WTC11 (cell line): ENCODE results near the gene KRT6B. TPM values are rescaled to one million over a fixed set of nuclear protein-coding genes. Genes with fewer than 3 reads are reported as not detected.

ENCODE experiments used
- ATAC-seq: fragments of 200-7000 bp; cut with Tn5 transposase; 2 replicates; pipeline ENCODE4 v1.10.0; 2021; ENCODE audit warnings: mild to moderate bottlenecking, moderate library complexity
- CTCF ChIA-PET: fragments of 300-600 bp; sonication (Branson Sonifier 250); formaldehyde crosslinking; loops from one replicate; lab custom pipeline; 2021; ENCODE audit warnings: antibody characterized with exemption; lab: Charles Lee
- POLR2A ChIA-PET: fragments of 350-600 bp; sonication (Branson Sonifier 250); formaldehyde crosslinking; loops from one replicate; lab custom pipeline; 2021; ENCODE audit warnings: antibody characterized with exemption; lab: Charles Lee
- DNase-seq: peaks from one replicate; pipeline ENCODE4 v3.0.0; 2021; ENCODE audit warnings: low spot score
- H3K27ac Mint-ChIP-seq: 2 replicates; pipeline ENCODE4 v1.8.0; 2021; ENCODE audit warnings: mixed read lengths
- H3K27me3 Mint-ChIP-seq: 2 replicates; pipeline ENCODE4 v1.8.0; 2021; ENCODE audit warnings: low read depth, mild to moderate bottlenecking, moderate library complexity, mixed read lengths
- H3K36me3 Mint-ChIP-seq: 2 replicates; pipeline ENCODE4 v1.8.0; 2021; ENCODE audit warnings: mixed read lengths
- H3K4me1 Mint-ChIP-seq: 2 replicates; pipeline ENCODE4 v1.8.0; 2022; ENCODE audit warnings: mixed read lengths
- H3K4me3 Mint-ChIP-seq: 2 replicates; pipeline ENCODE4 v1.8.0; 2021; ENCODE audit warnings: mild to moderate bottlenecking, moderate library complexity, mixed read lengths
- H3K9me3 Mint-ChIP-seq: 2 replicates; pipeline ENCODE4 v1.8.0; 2021; ENCODE audit warnings: mixed read lengths
- FOXP1 ChIP-seq: sonication (generic); formaldehyde crosslinking; IDR thresholded peaks from 2 replicates; pipeline ENCODE4 v1.8.0; 2022; ENCODE audit warnings: missing genetic modification reagents, mild to moderate bottlenecking, moderate library complexity, borderline replicate concordance
- NFATC4 ChIP-seq: fragments of 250-450 bp; sonication (Bioruptor Pico); IDR thresholded peaks from 2 replicates; pipeline ENCODE4 v1.9.0; 2021; ENCODE audit warnings: mild to moderate bottlenecking
- NFYB ChIP-seq: sonication (generic); formaldehyde crosslinking; conservative IDR thresholded peaks from 2 replicates; pipeline ENCODE4 v1.8.0; 2022; ENCODE audit warnings: low read depth, missing genetic modification reagents
- NR1H2 ChIP-seq: sonication (generic); formaldehyde crosslinking; IDR thresholded peaks from 2 replicates; pipeline ENCODE4 v1.9.0; 2021; ENCODE audit warnings: mild to moderate bottlenecking, moderate library complexity, missing genetic modification reagents
- NR3C1 ChIP-seq: sonication (generic); formaldehyde crosslinking; conservative IDR thresholded peaks from 2 replicates; pipeline ENCODE4 v1.8.1; 2023; ENCODE audit warnings: low read depth, mild to moderate bottlenecking, missing genetic modification reagents
- OVOL2 ChIP-seq: fragments of 250-450 bp; sonication (Bioruptor Pico); IDR thresholded peaks from 2 replicates; pipeline ENCODE4 v1.9.0; 2021; ENCODE audit warnings: mild to moderate bottlenecking, borderline replicate concordance
- RORB ChIP-seq: fragments of 250-450 bp; sonication (Bioruptor Pico); IDR thresholded peaks from 2 replicates; pipeline ENCODE4 v1.9.0; 2021; ENCODE audit warnings: mild to moderate bottlenecking
- SOX15 ChIP-seq: fragments of 250-450 bp; sonication (Bioruptor Pico); IDR thresholded peaks from 2 replicates; pipeline ENCODE4 v1.9.0; 2021; ENCODE audit warnings: mild to moderate bottlenecking
- ZNF263 ChIP-seq: sonication (generic); formaldehyde crosslinking; IDR thresholded peaks from 2 replicates; pipeline ENCODE4 v1.8.1; 2022; ENCODE audit warnings: low read depth, mild to moderate bottlenecking, moderate library complexity, missing genetic modification reagents
- total RNA-seq: library from RNA; stranded (reverse); gene quantifications from 3 replicates; pipeline ENCODE4 v1.2.3, GENCODE V29; 2021
- TF ChIP-seq, protein P1 (sequence below): sonication (generic); formaldehyde crosslinking; IDR thresholded peaks from 2 replicates; pipeline ENCODE4 v1.8.0; 2023; ENCODE audit warnings: missing genetic modification reagents, mild to moderate bottlenecking, borderline replicate concordance
- TF ChIP-seq, protein P2 (sequence below): sonication (generic); formaldehyde crosslinking; IDR thresholded peaks from 2 replicates; pipeline ENCODE4 v1.8.1; 2023; ENCODE audit warnings: mild to moderate bottlenecking, missing genetic modification reagents
- TF ChIP-seq, protein P3 (sequence below): sonication (generic); formaldehyde crosslinking; IDR thresholded peaks from 2 replicates; pipeline ENCODE4 v1.8.0; 2023; ENCODE audit warnings: missing genetic modification reagents
- TF ChIP-seq, protein P4 (sequence below): sonication (generic); formaldehyde crosslinking; IDR thresholded peaks from 2 replicates; pipeline ENCODE4 v1.8.1; 2023; ENCODE audit warnings: mild to moderate bottlenecking, missing genetic modification reagents, borderline replicate concordance
- TF ChIP-seq, protein P5 (sequence below): sonication (generic); formaldehyde crosslinking; IDR thresholded peaks from 2 replicates; pipeline ENCODE4 v1.8.0; 2023; ENCODE audit warnings: mild to moderate bottlenecking, missing genetic modification reagents
- TF ChIP-seq, protein P6 (sequence below): sonication (generic); formaldehyde crosslinking; IDR thresholded peaks from 2 replicates; pipeline ENCODE4 v1.8.1; 2023; ENCODE audit warnings: mild to moderate bottlenecking, missing genetic modification reagents, moderate library complexity
- TF ChIP-seq, protein P7 (sequence below): sonication (generic); formaldehyde crosslinking; conservative IDR thresholded peaks from 2 replicates; pipeline ENCODE4 v1.8.1; 2023; ENCODE audit warnings: mild to moderate bottlenecking, low read depth, missing genetic modification reagents, moderate library complexity
- TF ChIP-seq, protein P8 (sequence below): sonication (generic); formaldehyde crosslinking; IDR thresholded peaks from 2 replicates; pipeline ENCODE4 v1.8.0; 2022; ENCODE audit warnings: mild to moderate bottlenecking, missing genetic modification reagents

Gene KRT6B
- total RNA-seq, 1 experiment from 2014 or later = not detected

DNA sequence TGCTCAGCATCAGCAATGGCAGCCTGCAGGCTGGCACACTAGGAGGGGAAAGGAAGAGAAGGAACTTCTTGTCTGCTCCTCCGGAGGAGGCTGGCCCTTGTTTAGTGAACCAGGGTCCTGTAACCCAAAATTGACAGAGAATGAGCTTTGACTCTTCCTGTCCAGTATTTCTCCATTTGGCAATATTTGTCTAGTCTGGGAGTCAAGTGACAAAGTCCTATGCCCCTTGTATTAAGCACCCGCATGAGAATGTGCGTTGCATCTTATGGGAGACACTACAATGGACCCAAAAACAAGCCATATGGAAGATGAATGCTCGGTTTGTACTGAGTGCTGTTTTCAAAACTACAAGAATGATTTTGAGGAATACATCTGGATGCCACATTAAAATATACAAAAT, 17.9 kb upstream of the KRT6B start:
- H3K36me3 Mint-ChIP-seq = peaks cover 6% of the 10 kb centered on the region; the same call in 1 of the 2 replicates
- H3K27ac Mint-ChIP-seq = no peak overlapping the region
- H3K4me3 Mint-ChIP-seq = no peak overlapping the region
- H3K27me3 Mint-ChIP-seq = no peaks in the 10 kb centered on the region
- CTCF ChIA-PET = interaction anchor here (1.4 kb wide), 1 partner anchor 27 kb away, joined by 4 read pairs; no protein-coding TSS in a partner anchor
- H3K4me1 Mint-ChIP-seq = no peaks in the 10 kb centered on the region
- POLR2A ChIA-PET = no interaction called here
- peaks cover 20% of the 10 kb centered on the region for H3K9me3 Mint-ChIP-seq
- TF ChIP-seq FOXP1 (CRISPR knock-in tag) = no peak
- TF ChIP-seq, protein P1, sequence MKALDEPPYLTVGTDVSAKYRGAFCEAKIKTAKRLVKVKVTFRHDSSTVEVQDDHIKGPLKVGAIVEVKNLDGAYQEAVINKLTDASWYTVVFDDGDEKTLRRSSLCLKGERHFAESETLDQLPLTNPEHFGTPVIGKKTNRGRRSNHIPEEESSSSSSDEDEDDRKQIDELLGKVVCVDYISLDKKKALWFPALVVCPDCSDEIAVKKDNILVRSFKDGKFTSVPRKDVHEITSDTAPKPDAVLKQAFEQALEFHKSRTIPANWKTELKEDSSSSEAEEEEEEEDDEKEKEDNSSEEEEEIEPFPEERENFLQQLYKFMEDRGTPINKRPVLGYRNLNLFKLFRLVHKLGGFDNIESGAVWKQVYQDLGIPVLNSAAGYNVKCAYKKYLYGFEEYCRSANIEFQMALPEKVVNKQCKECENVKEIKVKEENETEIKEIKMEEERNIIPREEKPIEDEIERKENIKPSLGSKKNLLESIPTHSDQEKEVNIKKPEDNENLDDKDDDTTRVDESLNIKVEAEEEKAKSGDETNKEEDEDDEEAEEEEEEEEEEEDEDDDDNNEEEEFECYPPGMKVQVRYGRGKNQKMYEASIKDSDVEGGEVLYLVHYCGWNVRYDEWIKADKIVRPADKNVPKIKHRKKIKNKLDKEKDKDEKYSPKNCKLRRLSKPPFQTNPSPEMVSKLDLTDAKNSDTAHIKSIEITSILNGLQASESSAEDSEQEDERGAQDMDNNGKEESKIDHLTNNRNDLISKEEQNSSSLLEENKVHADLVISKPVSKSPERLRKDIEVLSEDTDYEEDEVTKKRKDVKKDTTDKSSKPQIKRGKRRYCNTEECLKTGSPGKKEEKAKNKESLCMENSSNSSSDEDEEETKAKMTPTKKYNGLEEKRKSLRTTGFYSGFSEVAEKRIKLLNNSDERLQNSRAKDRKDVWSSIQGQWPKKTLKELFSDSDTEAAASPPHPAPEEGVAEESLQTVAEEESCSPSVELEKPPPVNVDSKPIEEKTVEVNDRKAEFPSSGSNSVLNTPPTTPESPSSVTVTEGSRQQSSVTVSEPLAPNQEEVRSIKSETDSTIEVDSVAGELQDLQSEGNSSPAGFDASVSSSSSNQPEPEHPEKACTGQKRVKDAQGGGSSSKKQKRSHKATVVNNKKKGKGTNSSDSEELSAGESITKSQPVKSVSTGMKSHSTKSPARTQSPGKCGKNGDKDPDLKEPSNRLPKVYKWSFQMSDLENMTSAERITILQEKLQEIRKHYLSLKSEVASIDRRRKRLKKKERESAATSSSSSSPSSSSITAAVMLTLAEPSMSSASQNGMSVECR (CRISPR knock-in tag) = no peak
- TF ChIP-seq SOX15 (CRISPR knock-in tag) = no peak
- TF ChIP-seq ZNF263 = no peak
- TF ChIP-seq, protein P2, sequence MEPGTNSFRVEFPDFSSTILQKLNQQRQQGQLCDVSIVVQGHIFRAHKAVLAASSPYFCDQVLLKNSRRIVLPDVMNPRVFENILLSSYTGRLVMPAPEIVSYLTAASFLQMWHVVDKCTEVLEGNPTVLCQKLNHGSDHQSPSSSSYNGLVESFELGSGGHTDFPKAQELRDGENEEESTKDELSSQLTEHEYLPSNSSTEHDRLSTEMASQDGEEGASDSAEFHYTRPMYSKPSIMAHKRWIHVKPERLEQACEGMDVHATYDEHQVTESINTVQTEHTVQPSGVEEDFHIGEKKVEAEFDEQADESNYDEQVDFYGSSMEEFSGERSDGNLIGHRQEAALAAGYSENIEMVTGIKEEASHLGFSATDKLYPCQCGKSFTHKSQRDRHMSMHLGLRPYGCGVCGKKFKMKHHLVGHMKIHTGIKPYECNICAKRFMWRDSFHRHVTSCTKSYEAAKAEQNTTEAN (CRISPR knock-in tag) = no peak
- TF ChIP-seq, protein P3, sequence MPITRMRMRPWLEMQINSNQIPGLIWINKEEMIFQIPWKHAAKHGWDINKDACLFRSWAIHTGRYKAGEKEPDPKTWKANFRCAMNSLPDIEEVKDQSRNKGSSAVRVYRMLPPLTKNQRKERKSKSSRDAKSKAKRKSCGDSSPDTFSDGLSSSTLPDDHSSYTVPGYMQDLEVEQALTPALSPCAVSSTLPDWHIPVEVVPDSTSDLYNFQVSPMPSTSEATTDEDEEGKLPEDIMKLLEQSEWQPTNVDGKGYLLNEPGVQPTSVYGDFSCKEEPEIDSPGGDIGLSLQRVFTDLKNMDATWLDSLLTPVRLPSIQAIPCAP (CRISPR knock-in tag) = no peak
- TF ChIP-seq OVOL2 (CRISPR knock-in tag) = no peak
- no peak for TF ChIP-seq NFYB (CRISPR knock-in tag)
- TF ChIP-seq RORB = no peak
- ATAC-seq (no peak), DNase-seq (no peak)

DNA sequence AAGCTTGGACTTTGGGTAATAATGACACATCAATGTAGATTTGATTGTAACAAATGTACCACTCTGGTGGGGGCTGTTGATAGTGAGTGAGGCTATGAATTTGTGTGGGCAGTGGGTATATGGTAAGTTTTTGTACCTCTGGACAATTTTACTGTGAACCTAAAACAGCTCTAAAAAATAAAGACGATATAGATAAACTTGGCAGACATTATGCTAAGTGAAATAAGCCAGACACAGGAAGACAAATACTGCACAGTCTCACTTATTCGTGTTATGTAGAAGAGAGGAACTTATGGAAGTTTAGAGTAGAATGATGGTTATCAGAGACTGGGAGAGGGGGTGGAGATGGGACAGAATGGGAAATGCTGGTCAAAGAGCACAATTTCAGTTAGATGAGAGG, 13.0 kb upstream of the KRT6B start:
- ChIA-PET CTCF (no interaction called here), POLR2A (no interaction called here)
- Mint-ChIP-seq H3K4me3 (no peak overlapping the region), H3K27ac (no peak overlapping the region), H3K36me3 (no peaks in the 10 kb centered on the region), H3K4me1 (no peaks in the 10 kb centered on the region), H3K9me3 (peaks cover 17% of the 10 kb centered on the region), H3K27me3 (no peaks in the 10 kb centered on the region; the same call in 1 of the 2 replicates)
- ATAC-seq = no peak
- DNase-seq = no peak
- TF ChIP-seq, protein P4, sequence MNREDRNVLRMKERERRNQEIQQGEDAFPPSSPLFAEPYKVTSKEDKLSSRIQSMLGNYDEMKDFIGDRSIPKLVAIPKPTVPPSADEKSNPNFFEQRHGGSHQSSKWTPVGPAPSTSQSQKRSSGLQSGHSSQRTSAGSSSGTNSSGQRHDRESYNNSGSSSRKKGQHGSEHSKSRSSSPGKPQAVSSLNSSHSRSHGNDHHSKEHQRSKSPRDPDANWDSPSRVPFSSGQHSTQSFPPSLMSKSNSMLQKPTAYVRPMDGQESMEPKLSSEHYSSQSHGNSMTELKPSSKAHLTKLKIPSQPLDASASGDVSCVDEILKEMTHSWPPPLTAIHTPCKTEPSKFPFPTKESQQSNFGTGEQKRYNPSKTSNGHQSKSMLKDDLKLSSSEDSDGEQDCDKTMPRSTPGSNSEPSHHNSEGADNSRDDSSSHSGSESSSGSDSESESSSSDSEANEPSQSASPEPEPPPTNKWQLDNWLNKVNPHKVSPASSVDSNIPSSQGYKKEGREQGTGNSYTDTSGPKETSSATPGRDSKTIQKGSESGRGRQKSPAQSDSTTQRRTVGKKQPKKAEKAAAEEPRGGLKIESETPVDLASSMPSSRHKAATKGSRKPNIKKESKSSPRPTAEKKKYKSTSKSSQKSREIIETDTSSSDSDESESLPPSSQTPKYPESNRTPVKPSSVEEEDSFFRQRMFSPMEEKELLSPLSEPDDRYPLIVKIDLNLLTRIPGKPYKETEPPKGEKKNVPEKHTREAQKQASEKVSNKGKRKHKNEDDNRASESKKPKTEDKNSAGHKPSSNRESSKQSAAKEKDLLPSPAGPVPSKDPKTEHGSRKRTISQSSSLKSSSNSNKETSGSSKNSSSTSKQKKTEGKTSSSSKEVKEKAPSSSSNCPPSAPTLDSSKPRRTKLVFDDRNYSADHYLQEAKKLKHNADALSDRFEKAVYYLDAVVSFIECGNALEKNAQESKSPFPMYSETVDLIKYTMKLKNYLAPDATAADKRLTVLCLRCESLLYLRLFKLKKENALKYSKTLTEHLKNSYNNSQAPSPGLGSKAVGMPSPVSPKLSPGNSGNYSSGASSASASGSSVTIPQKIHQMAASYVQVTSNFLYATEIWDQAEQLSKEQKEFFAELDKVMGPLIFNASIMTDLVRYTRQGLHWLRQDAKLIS = no peak
- TF ChIP-seq, protein P5, sequence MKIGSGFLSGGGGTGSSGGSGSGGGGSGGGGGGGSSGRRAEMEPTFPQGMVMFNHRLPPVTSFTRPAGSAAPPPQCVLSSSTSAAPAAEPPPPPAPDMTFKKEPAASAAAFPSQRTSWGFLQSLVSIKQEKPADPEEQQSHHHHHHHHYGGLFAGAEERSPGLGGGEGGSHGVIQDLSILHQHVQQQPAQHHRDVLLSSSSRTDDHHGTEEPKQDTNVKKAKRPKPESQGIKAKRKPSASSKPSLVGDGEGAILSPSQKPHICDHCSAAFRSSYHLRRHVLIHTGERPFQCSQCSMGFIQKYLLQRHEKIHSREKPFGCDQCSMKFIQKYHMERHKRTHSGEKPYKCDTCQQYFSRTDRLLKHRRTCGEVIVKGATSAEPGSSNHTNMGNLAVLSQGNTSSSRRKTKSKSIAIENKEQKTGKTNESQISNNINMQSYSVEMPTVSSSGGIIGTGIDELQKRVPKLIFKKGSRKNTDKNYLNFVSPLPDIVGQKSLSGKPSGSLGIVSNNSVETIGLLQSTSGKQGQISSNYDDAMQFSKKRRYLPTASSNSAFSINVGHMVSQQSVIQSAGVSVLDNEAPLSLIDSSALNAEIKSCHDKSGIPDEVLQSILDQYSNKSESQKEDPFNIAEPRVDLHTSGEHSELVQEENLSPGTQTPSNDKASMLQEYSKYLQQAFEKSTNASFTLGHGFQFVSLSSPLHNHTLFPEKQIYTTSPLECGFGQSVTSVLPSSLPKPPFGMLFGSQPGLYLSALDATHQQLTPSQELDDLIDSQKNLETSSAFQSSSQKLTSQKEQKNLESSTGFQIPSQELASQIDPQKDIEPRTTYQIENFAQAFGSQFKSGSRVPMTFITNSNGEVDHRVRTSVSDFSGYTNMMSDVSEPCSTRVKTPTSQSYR (CRISPR knock-in tag) = no peak
- TF ChIP-seq, protein P6, sequence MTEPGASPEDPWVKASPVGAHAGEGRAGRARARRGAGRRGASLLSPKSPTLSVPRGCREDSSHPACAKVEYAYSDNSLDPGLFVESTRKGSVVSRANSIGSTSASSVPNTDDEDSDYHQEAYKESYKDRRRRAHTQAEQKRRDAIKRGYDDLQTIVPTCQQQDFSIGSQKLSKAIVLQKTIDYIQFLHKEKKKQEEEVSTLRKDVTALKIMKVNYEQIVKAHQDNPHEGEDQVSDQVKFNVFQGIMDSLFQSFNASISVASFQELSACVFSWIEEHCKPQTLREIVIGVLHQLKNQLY (CRISPR knock-in tag) = no peak
- no peak for TF ChIP-seq FOXP1 (CRISPR knock-in tag)
- no peak for TF ChIP-seq NR3C1 (CRISPR knock-in tag)
- TF ChIP-seq, protein P7, sequence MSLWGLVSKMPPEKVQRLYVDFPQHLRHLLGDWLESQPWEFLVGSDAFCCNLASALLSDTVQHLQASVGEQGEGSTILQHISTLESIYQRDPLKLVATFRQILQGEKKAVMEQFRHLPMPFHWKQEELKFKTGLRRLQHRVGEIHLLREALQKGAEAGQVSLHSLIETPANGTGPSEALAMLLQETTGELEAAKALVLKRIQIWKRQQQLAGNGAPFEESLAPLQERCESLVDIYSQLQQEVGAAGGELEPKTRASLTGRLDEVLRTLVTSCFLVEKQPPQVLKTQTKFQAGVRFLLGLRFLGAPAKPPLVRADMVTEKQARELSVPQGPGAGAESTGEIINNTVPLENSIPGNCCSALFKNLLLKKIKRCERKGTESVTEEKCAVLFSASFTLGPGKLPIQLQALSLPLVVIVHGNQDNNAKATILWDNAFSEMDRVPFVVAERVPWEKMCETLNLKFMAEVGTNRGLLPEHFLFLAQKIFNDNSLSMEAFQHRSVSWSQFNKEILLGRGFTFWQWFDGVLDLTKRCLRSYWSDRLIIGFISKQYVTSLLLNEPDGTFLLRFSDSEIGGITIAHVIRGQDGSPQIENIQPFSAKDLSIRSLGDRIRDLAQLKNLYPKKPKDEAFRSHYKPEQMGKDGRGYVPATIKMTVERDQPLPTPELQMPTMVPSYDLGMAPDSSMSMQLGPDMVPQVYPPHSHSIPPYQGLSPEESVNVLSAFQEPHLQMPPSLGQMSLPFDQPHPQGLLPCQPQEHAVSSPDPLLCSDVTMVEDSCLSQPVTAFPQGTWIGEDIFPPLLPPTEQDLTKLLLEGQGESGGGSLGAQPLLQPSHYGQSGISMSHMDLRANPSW (CRISPR knock-in tag) = no peak
- no peak for TF ChIP-seq NFATC4 (CRISPR knock-in tag)
- TF ChIP-seq, protein P8, sequence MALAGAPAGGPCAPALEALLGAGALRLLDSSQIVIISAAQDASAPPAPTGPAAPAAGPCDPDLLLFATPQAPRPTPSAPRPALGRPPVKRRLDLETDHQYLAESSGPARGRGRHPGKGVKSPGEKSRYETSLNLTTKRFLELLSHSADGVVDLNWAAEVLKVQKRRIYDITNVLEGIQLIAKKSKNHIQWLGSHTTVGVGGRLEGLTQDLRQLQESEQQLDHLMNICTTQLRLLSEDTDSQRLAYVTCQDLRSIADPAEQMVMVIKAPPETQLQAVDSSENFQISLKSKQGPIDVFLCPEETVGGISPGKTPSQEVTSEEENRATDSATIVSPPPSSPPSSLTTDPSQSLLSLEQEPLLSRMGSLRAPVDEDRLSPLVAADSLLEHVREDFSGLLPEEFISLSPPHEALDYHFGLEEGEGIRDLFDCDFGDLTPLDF (CRISPR knock-in tag) = no peak
- no peak for TF ChIP-seq NR1H2 (CRISPR knock-in tag)
